Measurements from ENCODE around the gene RNPS1. TPM values are rescaled to one million over a fixed set of nuclear protein-coding genes. Genes with fewer than 3 reads are reported as not detected.
A peak's percentile ranks its signal among the peaks of the same experiment; 100 is the strongest.

RNPS1 gene
- polyA plus RNA-seq, 1 donor from 2014 or later, result 180 TPM

DNA sequence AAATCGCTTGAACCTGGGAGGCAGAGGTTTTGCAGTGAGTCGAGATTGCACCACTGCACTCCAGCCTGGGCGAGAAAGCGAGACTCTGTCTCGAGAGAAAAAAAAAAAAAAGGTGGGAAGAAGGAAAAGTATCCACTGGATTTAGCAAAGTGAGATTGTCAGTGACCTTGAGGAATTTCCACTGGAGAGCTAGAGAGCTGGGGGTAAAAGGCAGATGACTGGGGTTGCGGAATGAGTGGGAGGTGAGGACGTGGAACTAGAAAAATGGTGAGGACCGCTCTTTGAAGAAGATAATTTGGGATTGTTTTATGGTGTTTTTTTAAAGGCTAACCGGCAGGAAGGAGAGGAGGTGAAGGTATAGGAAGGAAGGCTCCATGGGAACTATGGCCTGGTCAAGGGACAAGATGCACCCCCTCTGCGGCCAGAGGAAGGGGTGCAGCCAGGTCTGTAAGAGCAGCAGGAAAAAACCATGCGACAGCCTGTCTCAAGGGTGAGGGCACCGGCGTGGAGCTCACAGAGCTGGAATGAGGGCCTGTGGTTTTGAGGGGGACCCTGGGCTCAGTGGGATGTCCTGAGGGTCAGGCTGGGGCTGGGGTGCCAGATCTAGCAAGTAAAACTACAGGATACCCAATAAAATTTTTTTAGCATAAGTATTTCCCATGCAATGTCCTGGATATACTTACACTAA is 63.4 kb downstream of the RNPS1 start:
- Histone ChIP-seq H2AFZ (ENCODE audit: low read depth, low read length) (peak overlapping the region; percentile 60), H3F3A (ENCODE audit: insufficient read depth, low read length, poor library complexity, severe bottlenecking) (no peaks in the 10 kb centered on the region), H3K4me3 (ENCODE audit: low read length) (peak overlapping the region; percentile 84), H3K36me3 (ENCODE audit: insufficient read depth, low read length) (peaks cover 6% of the 10 kb centered on the region), H3K9me3 (ENCODE audit: low read length) (no peaks in the 10 kb centered on the region), H3K27me3 (ENCODE audit: insufficient read depth, low read depth, low read length) (no peaks in the 10 kb centered on the region), H3K4me2 (ENCODE audit: low read length) (peak overlapping the region; percentile 42), H3K9me2 (ENCODE audit: insufficient read depth, low read length) (no peaks in the 10 kb centered on the region), H4K20me1 (ENCODE audit: insufficient read depth) (no peaks in the 10 kb centered on the region), H3K27ac (ENCODE audit: low read length) (peak overlapping the region; percentile 91), H3K79me2 (replicated peaks; ENCODE audit: insufficient read depth, low read length) (peaks cover 3% of the 10 kb centered on the region), H3K9ac (ENCODE audit: low read length) (peak overlapping the region; percentile 96)
- TF ChIP-seq SMC3 (conservative IDR thresholded peaks at IDR 0.05; ENCODE audit: poor library complexity), result no peak
- TF ChIP-seq MXI1 (conservative IDR thresholded peaks at IDR 0.05; ENCODE audit: poor library complexity, severe bottlenecking), result no peak
- TF ChIP-seq POLR2AphosphoS5 (IDR thresholded peaks at IDR 0.05), result no peak
- TF ChIP-seq EZH2 (IDR thresholded peaks at IDR 0.05; ENCODE audit: borderline replicate concordance, insufficient read depth, low read length, poor library complexity, severe bottlenecking), result no peak
- TF ChIP-seq, protein P1, sequence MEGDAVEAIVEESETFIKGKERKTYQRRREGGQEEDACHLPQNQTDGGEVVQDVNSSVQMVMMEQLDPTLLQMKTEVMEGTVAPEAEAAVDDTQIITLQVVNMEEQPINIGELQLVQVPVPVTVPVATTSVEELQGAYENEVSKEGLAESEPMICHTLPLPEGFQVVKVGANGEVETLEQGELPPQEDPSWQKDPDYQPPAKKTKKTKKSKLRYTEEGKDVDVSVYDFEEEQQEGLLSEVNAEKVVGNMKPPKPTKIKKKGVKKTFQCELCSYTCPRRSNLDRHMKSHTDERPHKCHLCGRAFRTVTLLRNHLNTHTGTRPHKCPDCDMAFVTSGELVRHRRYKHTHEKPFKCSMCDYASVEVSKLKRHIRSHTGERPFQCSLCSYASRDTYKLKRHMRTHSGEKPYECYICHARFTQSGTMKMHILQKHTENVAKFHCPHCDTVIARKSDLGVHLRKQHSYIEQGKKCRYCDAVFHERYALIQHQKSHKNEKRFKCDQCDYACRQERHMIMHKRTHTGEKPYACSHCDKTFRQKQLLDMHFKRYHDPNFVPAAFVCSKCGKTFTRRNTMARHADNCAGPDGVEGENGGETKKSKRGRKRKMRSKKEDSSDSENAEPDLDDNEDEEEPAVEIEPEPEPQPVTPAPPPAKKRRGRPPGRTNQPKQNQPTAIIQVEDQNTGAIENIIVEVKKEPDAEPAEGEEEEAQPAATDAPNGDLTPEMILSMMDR (IDR thresholded peaks at IDR 0.05; ENCODE audit: poor library complexity, severe bottlenecking), result no peak
- TF ChIP-seq, protein P2, sequence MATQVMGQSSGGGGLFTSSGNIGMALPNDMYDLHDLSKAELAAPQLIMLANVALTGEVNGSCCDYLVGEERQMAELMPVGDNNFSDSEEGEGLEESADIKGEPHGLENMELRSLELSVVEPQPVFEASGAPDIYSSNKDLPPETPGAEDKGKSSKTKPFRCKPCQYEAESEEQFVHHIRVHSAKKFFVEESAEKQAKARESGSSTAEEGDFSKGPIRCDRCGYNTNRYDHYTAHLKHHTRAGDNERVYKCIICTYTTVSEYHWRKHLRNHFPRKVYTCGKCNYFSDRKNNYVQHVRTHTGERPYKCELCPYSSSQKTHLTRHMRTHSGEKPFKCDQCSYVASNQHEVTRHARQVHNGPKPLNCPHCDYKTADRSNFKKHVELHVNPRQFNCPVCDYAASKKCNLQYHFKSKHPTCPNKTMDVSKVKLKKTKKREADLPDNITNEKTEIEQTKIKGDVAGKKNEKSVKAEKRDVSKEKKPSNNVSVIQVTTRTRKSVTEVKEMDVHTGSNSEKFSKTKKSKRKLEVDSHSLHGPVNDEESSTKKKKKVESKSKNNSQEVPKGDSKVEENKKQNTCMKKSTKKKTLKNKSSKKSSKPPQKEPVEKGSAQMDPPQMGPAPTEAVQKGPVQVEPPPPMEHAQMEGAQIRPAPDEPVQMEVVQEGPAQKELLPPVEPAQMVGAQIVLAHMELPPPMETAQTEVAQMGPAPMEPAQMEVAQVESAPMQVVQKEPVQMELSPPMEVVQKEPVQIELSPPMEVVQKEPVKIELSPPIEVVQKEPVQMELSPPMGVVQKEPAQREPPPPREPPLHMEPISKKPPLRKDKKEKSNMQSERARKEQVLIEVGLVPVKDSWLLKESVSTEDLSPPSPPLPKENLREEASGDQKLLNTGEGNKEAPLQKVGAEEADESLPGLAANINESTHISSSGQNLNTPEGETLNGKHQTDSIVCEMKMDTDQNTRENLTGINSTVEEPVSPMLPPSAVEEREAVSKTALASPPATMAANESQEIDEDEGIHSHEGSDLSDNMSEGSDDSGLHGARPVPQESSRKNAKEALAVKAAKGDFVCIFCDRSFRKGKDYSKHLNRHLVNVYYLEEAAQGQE (IDR thresholded peaks at IDR 0.05; ENCODE audit: borderline replicate concordance), result no peak
- TF ChIP-seq EP300 (conservative IDR thresholded peaks at IDR 0.05; ENCODE audit: poor library complexity, severe bottlenecking), result no peak
- TF ChIP-seq RAD21 (conservative IDR thresholded peaks at IDR 0.05), result no peak
- TF ChIP-seq TAF1 (IDR thresholded peaks at IDR 0.05; ENCODE audit: low read depth), result no peak

Small RNAs within 50 kb of the gene (small RNA-seq; reads per million reads assigned to genes)
- gene MIR3677, result 0.03 to 0.19 (median 0.08) reads per million in 3 experiments
- gene MIR4717, result 0 reads per million in 3 experiments

Other genes with a start within 250 kb of the RNPS1 start
- not detected in 2 replicates for gene NPW, start 248.3 kb downstream of the RNPS1 start, polyA plus RNA-seq
- gene NHERF2, start 241.2 kb downstream of the RNPS1 start, polyA plus RNA-seq, result 3.4 and 4.1 TPM in 2 replicates
- 43.1 and 56.9 TPM in 2 replicates for gene NTHL1, start 220.3 kb downstream of the RNPS1 start, polyA plus RNA-seq
- 69.2 and 92.8 TPM in 2 replicates for gene TSC2, start 220.1 kb downstream of the RNPS1 start, polyA plus RNA-seq
- 176 and 232 TPM in 2 replicates for gene PKD1, start 132.2 kb downstream of the RNPS1 start, polyA plus RNA-seq
- 2.7 and 4.9 TPM in 2 replicates for gene RAB26, start 119.5 kb downstream of the RNPS1 start, polyA plus RNA-seq
- gene TRAF7, start 112.3 kb downstream of the RNPS1 start, polyA plus RNA-seq, result 30.9 and 42.5 TPM in 2 replicates
- gene CASKIN1, start 71.5 kb downstream of the RNPS1 start, polyA plus RNA-seq, result 10.3 and 12.3 TPM in 2 replicates
- gene MLST8, start 62.7 kb downstream of the RNPS1 start, polyA plus RNA-seq, result 13.5 and 34.2 TPM in 2 replicates
- 39.2 and 43.6 TPM in 2 replicates for gene BRICD5, start 57.3 kb downstream of the RNPS1 start, polyA plus RNA-seq
- 42.2 and 44.1 TPM in 2 replicates for gene PGP, start 53.3 kb downstream of the RNPS1 start, polyA plus RNA-seq
- gene E4F1, start 44.5 kb downstream of the RNPS1 start, polyA plus RNA-seq, result 64.9 and 81.6 TPM in 2 replicates
- 10.2 and 10.9 TPM in 2 replicates for gene DNASE1L2, start 31.7 kb downstream of the RNPS1 start, polyA plus RNA-seq
- 33.1 and 35.3 TPM in 2 replicates for gene ECI1, start 16.5 kb downstream of the RNPS1 start, polyA plus RNA-seq
- 30.7 and 34.1 TPM in 2 replicates for gene ABCA3, start 72.6 kb upstream of the RNPS1 start, polyA plus RNA-seq
- 5.2 and 5.7 TPM in 2 replicates for gene CCNF, start 161.3 kb upstream of the RNPS1 start, polyA plus RNA-seq
- gene TEDC2, start 192.0 kb upstream of the RNPS1 start, polyA plus RNA-seq, result 27.6 and 31.5 TPM in 2 replicates
- gene NTN3, start 203.2 kb upstream of the RNPS1 start, polyA plus RNA-seq, result 1.2 and 2.4 TPM in 2 replicates
- gene TBC1D24, start 207.0 kb upstream of the RNPS1 start, polyA plus RNA-seq, result 27.1 and 30.1 TPM in 2 replicates
- 89.7 and 100 TPM in 2 replicates for gene ATP6V0C, start 245.8 kb upstream of the RNPS1 start, polyA plus RNA-seq